ENCODE data around the gene BEND5. TPM values are rescaled to one million over a fixed set of nuclear protein-coding genes. Genes with fewer than 3 reads are reported as not detected.

The BEND5 gene
- total and polyA plus RNA-seq, 2 of the 8 experiments (the other 6 are each of a cell fraction or from before 2014, with no cell fraction given): 3.8 to 7.5 TPM

GRCh38 chr1:48720929-48721328 lies 55.8 kb downstream of the BEND5 start:
- Histone ChIP-seq H3K4me2 (ENCODE audit: insufficient read depth in 1 of 2, low read depth in 2 of 2, low read length in 2 of 2) (no peak overlapping the region), H3K14ac (ENCODE audit: insufficient read length) (no peak overlapping the region), H2BK12ac (ENCODE audit: low read depth, low read length) (no peak overlapping the region), H2BK120ac (replicated peaks; ENCODE audit: low read depth, low read length) (no peak overlapping the region), H2AK5ac (ENCODE audit: low read depth, low read length) (no peak overlapping the region), H3K56ac (replicated peaks; ENCODE audit: insufficient read length, low read depth, low read length) (no peak overlapping the region), H3K18ac (ENCODE audit: extremely low read depth, low read length) (no peak overlapping the region), H3K4me3 (ENCODE audit: extremely low read depth in 1 of 4, insufficient read depth in 2 of 4, low read depth in 3 of 4, low read length in 4 of 4) (no peak overlapping the region), H2AFZ (ENCODE audit: low read length) (no peak overlapping the region), H2BK20ac (ENCODE audit: low read length) (no peak overlapping the region), H3K79me2 (ENCODE audit: control insufficient read depth in 1 of 2, insufficient read depth in 2 of 2, low read length in 2 of 2) (no peaks in the 10 kb centered on the region), H3K23ac (ENCODE audit: insufficient read length) (no peak overlapping the region), H3K79me1 (ENCODE audit: low read depth, low read length) (no peaks in the 10 kb centered on the region), H4K91ac (replicated peaks; ENCODE audit: insufficient read length, low read length) (no peak overlapping the region), H3K23me2 (ENCODE audit: low read depth, low read length) (no peaks in the 10 kb centered on the region), H4K5ac (ENCODE audit: insufficient read length, low read depth, low read length) (no peak overlapping the region), H3K9me3 (ENCODE audit: insufficient read depth in 2 of 2, low read depth in 1 of 2, low read length in 1 of 2) (no peaks in the 10 kb centered on the region), H2BK15ac (ENCODE audit: low read length) (no peak overlapping the region), H4K20me1 (replicated peaks in 1 of 2; ENCODE audit: control insufficient read depth in 1 of 2, insufficient read depth in 2 of 2, low read length in 2 of 2) (no peaks in the 10 kb centered on the region), H3K27me3 (replicated peaks in 1 of 4; ENCODE audit: control insufficient read depth in 3 of 4, extremely low read depth in 1 of 4, insufficient read depth in 3 of 4, low read length in 3 of 4) (no peaks in the 10 kb centered on the region), H3K36me3 (ENCODE audit: control insufficient read depth in 2 of 4, insufficient read depth in 4 of 4, low read length in 3 of 4) (no peaks in the 10 kb centered on the region), H3K4me1 (replicated peaks in 1 of 4; ENCODE audit: control insufficient read depth in 3 of 4, insufficient read depth in 4 of 4, low read length in 3 of 4) (no peaks in the 10 kb centered on the region), H3K27ac (ENCODE audit: low read depth, low read length) (no peak overlapping the region), H3K9ac (replicated peaks in 1 of 4; ENCODE audit: extremely low read depth in 1 of 4, low read depth in 3 of 4, low read length in 3 of 4) (no peak overlapping the region), H4K8ac (ENCODE audit: extremely low read depth, insufficient read depth, low read length) (no peak overlapping the region), H2BK5ac (ENCODE audit: low read depth, low read length) (no peak overlapping the region), H3K4ac (replicated peaks; ENCODE audit: insufficient read length, low read depth, low read length) (no peak overlapping the region)
- FAIRE-seq: no peak
- POLR2A ChIA-PET (ENCODE audit: partially characterized antibody): no interaction called here
- DNase-seq (ENCODE audit: low read depth in 1 of 2, low spot score in 2 of 2): no peak
- CTCF ChIA-PET (ENCODE audit: partially characterized antibody): interaction anchor here (0.8 to 1.5 kb wide), 2 partner anchors 21 to 148 kb away, joined by 3 read pairs; no protein-coding TSS in a partner anchor
- TF ChIP-seq, protein P1, sequence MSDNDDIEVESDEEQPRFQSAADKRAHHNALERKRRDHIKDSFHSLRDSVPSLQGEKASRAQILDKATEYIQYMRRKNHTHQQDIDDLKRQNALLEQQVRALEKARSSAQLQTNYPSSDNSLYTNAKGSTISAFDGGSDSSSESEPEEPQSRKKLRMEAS (IDR thresholded peaks at IDR 0.05): no peak
- TF ChIP-seq SIX5 (IDR thresholded peaks at IDR 0.05; ENCODE audit: low read depth, low read length) (no peak), RNF2 (IDR thresholded peaks at IDR 0.05; ENCODE audit: borderline replicate concordance, low read depth, low read length, missing control alignments, poor library complexity, severe bottlenecking) (no peak), BCL11A (IDR thresholded peaks at IDR 0.05; ENCODE audit: low read depth in 2 of 2, low read length in 2 of 2) (no peak), EZH2 (IDR thresholded peaks at IDR 0.05; ENCODE audit: low read depth, low read length, severe bottlenecking) (no peak), ZNF274 (IDR thresholded peaks at IDR 0.05; ENCODE audit: borderline replicate concordance, extremely low read depth, low read length) (no peak), SUZ12 (IDR thresholded peaks at IDR 0.05; ENCODE audit: low read length) (no peak), POU5F1 (IDR thresholded peaks at IDR 0.05; ENCODE audit: low read depth, low read length) (no peak)

All from H1 (cell line).